22Rv1 (cell line): ENCODE data around the gene WFDC2.

ENCODE experiments used
- CTCF ChIP-seq: fragments of 450-650 bp; IDR thresholded peaks from 2 replicates; pipeline ENCODE4 v1.5.1; 2017; ENCODE audit warnings: mild to moderate bottlenecking
- ZFX ChIP-seq: fragments of 450-650 bp; IDR thresholded peaks from 2 replicates; pipeline ENCODE4 v1.6.1; 2017; ENCODE audit warnings: antibody characterized with exemption, borderline replicate concordance

- TF ChIP-seq CTCF (no peak), ZFX (no peak)
Observed at GRCh38 chr20:45461225-45461624, 8.3 kb upstream of the WFDC2 start.
